SKM-1 treated with dmso at 0.1 percent for 144 hours (cell line): ENCODE measurements around the gene CHMP4A.

ENCODE experiments used
- DNase-seq: peaks from one replicate; lab custom pipeline; 2025; ENCODE audit not compliant: unreplicated experiment; lab: John Stamatoyannopoulos, UW

The CHMP4A gene, protein sequence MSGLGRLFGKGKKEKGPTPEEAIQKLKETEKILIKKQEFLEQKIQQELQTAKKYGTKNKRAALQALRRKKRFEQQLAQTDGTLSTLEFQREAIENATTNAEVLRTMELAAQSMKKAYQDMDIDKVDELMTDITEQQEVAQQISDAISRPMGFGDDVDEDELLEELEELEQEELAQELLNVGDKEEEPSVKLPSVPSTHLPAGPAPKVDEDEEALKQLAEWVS

DNA sequence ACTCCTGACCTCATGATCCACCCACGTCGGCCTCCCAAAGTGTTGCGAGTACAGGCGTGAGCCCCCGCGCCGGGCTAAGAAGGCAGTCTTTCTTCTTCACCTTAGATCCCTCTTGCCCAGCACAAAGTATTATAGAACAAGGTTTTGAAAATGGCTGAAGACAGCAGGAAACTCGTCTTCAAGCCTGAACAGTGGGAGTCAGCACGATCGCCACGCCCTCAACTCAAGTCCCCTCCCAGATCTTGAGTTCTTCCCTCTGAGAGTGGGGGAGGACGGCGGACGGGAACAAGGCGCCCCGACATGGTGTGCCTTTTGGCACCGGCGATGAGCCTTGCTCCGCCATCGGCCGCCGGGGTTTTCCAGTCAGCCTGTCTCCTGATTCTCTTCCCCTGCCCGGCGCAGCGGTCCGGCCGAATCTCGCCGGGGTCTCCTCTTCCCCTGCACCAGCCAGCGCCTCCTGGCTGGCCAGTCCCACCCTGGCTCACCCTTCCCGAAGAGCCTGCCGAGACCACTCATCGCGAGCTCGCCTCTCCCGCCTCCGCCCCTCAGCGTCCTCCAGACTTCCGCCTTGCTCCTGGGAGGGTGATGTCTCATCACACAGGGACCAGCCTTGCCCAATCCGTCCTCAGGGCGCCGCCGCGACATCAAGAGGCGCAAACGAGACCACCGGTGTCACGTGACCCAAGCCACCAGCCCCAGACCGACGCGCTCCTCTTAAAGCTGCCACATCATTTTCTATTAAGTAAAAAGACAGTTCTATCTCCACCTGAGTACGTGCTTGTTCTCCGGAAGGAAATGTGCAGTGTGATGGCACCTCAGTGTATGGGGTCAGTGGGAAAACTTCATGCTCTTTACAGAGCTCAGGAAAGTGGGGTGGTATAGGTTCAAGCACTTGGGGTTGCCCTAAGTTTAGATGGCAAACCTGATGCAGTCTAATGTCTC, at the start of gene CHMP4A:
TSS of gene CHMP4A (minus strand) at position 565 of the 942 bp plus-strand sequence. CDS start at position 516, 49 bp downstream.
- DNase-seq = peak; percentile 84

DNA sequence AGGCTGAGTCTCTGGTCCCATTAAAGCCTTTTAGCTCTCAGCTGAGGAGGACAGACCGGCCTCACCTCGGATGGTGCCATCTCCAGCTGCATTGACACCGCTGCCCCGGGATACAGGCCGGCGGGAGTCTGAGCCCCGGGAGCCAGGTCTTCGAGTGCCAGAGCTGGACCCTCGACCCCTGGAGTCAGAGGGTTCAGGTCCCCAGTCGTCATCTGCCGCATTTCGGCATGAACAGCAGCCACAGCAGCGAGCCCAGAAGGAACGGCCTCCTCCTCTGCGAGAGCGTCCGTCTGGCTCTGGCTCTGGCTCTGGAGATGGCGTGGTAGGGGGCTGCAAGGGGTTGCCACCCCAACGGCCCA, 48.7 kb upstream of the CHMP4A start:
- no peak for DNase-seq

DNA sequence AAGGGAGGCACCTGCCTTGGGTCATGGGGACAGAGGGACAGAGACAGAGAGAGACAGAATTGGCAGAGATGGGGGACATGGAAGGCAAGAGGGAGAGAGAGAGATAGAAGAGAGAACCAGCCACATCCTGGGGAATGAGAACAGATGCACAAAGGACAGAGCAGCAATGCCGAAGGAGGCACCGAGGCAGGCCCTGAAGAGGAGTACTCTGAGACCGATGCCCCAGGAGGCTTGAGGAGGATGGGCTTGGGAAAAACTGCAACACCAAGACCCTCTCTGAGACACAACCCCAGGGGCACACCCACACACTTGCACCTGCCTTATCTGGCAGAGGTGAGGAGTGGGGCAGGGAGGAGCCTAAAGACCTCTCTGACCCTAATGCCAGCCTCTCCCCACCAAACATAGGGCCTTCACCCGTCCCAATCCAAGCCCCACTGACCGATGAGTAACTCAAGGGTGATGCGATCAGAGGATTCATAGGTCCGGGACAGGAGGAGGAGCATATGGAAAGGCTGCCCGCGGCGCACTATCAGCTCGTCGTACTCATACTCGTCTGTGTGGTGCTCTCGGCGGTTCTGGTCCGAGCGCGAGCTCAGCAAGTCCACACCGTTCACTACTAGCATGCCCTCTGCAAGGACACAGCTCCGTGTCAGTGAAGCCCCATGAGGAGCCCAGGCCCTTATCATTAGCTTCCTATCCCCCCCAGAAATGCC, 48.1 kb upstream of the CHMP4A start:
- no peak for DNase-seq

DNA sequence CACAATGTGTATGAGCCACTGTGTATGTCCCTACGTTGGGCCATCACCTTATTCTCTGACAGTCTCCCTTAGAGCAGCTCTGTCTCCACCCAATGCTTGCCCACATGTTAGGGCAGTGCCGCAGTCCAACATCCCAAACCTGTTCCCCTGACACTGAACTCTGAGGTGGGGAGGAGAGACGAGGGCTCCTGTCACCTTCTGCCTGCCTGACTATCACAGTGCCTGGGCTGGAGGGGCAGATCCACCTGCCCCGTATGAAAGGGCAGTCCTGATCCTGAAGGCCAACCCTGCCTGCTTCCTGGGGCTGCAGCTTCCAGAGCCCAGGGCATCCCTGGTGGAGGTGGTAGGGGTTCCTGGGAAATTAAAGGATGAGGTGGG, 47.5 kb upstream of the CHMP4A start:
- DNase-seq = no peak

DNA sequence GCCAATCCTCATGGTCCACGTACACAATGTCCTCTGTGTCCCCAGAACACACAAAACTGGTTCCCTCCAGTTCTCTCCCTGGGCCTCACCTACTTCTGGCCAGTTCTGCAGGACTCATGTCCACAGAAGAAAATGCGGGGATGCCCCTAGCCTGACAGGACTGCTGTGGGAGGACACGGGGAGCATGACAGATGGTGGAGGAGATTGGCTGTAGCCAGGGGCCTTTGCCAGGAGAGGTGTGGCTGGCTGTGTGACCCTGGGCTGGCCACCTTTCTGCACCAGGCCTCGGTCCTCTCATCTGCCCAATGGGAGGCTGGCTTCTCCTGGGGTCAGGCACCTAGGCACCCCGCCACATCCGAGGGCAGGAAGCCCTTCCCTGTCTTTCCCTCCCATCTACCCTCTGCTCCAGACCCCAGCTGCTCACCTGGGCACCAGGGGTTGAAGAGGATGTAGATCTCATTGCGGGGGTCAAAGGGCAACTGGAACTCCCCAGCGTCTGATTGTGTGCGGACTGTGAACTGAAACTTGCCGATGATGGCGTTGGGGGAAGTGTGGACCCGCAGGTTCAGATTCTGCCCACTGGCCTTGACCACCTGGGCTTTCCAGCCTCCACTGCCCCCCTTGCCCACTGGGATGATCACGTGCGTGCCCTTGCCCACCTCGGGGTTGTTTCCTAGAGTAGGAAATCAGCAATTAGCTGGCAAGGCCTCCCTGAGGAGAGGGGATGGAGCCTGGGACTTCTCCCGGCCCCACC, 46.9 kb upstream of the CHMP4A start:
- no peak for DNase-seq

DNA sequence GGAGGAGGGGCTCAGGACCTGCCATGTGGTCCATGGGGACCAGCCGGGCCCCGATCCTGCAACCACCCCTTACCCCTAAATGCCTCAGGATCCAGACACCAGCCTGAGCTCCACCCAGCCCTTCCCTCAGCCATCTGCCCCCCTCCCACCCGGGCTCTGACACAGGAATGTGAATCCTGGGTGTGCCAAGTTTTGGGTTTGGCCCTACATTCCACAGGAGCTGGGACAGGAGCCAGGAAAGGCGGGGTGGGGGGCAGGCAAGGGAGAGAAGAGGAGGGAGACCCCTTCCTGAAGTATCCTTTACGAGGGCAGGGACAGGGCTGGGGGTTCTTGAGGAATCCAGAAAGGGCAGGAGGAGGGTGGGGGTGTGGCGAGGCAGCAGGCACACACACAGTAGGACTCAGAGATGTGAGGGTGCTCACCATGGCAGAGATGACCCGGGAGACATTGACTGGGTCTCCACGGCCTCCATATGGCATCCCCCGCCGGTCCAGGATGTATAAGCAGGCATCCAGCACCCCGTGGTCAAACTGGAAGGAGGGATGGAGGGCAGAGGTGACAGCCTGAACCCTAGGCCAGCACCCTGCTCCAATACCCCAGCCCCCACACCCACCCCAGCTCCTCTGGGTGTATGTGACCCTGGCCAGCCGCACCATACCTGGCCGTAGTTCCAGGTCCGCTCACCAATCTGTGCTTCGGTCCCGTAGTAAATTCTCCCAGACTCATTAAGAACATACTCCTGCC, 46.2 kb upstream of the CHMP4A start:
- no peak for DNase-seq

DNA sequence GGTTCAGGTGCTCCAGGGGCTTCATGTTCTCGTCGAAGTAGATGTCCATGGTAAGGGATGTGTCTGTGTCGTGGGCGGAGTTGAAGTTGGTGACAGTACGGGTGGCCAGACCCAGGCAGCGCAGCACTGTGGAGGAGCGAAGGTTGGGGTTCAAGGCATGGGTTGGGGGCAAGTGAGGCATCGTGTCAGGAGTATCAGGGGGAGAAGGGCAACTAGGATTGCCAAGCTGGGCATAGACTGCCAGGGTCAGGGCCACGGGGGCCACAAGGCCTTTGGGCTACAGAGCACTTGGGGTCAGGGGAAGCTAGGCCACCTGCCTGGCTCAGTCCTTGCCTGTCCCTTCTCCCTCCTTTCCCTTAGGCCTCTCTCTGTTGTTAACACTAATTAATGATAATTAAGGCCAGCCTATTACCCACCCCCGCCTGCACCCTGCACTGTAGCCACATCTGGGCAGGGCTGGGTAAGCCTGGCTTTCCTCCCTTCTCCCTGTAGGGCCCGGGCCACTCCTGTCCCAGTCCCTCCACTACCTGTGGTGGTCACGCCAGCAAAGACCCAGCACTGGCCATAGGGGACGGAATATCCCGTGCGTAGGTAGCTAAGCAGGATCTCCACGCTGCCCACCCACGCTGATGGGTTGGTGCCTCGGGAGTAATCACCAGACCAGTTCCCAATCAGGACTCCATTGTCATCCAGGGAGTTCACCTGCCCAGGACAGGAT, 45.4 kb upstream of the CHMP4A start:
- DNase-seq = no peak

DNA sequence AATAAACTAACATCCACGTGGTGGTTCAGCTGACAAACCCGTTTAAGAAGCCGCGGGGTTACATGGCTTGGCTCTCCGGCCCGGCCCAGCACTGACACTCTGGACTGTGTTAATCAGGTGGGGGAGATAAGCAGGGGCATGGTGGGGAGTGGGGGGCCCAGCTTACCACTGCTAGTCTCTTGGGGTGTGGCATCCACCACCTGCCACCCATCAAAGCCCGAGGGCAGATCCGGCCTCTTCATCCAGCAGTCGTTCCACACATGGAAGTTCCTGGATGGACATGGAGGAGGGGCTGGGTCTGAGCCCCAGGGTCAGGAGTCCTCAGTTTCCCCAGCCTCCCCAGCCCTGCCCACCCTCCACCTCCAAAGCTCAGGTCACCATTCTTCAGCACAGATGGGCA, 44.8 kb upstream of the CHMP4A start:
- DNase-seq = no peak

DNA sequence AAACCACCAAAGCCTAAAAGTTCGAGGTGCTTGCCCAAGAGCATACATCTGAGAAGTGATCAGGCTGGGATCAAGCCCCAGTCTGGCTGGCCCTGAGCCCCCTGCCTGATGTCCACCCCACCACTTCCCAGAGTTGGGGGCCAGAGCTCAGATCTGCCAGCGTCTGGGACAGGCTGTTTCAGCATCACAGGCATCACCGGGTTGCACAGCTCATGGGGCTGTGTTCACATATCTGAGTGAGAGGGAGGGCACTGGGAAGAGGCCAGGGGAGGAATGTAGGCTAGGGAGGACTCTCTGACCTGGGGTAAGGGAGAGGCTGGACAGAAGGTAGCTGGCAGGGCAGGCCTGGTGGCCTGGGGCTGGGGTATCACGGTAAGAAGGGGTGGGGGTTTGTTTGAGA, 43.7 kb upstream of the CHMP4A start:
- DNase-seq = no peak

DNA sequence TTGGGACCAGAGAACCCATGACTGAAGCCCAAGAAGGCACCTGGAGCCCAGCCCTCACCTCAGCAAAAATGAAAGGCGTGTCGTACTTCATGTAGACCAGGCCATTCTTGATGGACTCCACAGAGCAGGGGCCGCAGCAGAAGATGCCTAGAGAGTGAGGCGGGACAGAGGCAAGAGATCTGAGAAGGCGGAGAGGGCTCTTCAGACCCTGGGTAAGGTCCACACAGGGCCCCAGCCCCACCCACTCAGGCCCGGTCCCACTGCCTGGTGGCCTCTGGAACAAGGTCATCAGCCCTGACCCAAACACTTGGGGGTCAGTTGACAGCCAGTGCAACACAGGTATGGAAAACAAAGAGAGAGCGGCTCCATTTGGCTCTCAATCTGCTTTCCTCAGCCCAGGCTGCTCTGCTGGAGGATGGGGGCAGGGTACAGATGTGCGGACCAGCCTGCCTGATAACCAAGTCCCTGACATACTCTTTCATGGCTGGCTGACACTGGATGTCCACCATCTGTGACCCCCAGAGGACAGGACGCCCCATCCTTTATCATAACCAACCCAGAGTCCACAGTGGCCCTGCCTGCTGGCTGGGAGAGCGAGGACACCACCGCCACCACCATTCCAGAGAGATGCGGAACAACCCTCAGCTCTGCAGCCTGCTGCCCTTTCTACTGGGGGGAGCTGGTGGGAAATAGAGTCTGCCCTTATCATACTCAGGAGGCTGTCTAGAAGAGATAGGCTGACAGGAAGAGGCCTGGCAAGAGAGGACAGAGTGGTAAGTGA, 42.8 kb upstream of the CHMP4A start:
- DNase-seq = no peak

DNA sequence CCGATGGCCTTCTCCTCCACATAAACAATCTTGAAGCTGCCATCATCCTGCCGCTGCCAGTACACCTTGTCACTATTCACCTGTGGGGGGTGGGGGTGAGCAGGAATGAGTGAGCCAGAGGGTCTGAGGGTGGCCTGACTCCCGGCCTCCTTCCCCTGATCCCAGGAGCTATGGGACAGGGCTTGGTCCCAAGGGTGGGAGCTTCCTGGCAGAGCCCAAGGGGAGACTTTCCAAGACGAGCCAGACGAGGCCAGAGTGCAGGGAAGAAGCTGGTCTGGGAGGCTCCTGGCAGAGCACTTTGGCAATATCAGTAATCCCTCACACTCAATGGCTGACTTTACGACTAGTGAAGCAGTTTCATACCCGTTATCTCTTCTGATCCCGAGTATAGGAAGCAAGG, 42.1 kb upstream of the CHMP4A start:
- no peak for DNase-seq

DNA sequence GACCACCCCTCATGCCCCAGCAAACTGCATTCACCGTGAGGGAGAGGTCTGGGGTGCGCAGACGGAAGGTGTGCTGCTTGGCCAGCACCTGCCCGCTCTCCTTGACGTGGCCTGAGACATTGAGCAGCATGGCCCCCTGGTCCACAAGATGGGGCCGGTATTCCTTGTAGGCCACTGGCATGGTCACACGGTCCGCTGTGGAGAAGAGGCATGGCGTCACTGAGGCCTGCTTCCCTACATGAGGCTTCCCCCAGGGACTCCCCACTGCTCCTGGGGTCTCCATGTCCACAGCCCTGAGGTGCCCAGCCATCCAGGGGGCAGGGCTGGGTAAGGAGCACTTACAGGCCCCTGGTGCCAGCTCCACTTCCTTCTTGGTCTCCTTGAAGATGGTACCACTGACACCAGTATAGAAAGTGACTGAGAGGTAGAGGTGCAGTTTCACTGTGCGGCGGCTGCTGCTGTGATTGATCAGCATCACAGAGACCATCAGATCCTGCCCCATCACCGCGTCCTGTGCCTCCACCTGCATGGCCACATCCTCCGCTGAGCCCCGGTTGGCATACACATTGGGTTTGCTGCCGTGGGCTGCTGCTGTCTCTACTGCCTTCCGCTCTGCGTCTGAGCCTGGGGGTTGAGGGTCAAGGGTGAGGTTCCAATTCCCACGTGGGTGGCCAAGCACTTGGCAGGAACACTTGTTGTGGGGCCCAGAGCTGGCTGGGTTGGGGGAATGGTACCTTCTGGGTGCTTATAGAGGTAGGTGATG, 41.5 kb upstream of the CHMP4A start:
- DNase-seq = no peak

DNA sequence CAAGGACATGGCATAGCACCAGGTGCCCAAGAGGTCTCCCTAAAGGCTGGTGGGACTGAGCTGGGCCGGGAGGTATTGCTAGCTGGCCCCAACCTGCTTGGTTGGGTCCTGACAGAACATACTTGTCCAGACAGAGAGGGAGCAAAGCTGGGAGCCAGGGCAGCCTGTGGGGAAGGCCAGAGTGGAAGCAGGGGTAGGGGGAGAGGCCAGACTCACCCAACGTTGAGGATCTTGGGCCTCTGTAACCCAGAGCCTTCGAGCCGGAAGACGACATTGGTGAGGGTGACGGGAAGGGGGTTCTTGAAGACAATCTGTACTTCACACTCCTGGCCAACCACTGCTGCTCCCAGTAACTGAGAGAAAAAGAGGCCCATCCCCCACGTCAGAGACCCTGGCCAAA, 40.6 kb upstream of the CHMP4A start:
- no peak for DNase-seq

DNA sequence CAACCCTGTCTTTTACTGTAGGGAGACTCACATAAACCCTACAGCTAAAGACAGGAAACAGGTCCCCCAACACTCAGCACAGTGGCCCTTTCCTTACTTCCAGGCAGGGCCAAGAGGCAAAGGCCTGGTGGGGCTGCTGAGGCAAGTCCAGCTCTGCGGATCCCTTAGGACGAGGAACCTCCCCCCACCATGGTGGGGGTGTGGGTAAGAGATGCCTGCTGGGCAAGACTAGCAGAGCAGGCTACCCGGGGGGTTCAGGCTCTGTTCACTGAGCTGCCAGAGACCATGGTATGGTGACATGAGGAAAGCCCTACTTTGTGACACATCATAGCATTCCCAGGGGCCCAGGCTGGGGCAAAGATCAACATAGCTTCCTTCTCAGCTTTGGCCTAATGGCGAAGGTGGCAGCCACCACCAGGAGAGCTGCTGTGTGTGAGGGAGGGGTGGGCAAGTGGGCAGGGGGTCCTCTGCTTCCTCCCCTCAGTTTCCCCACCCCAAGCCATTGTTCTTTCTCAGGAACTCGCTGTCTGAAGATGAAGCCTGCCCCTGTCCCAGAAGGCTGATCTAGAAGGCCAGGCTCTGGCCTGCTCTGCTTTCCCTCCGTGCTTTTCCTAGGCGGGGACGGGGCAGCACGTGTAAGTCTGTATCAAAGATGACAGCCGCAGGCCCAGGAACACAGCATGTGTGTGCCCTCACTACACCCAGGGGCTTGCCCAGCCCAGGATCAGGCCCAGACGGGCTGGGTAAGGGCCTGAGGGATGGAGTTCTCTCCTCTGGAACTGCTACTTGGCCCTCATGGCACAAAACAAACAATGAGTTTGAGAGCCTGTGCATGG, 39.2 kb upstream of the CHMP4A start:
- DNase-seq = no peak

DNA sequence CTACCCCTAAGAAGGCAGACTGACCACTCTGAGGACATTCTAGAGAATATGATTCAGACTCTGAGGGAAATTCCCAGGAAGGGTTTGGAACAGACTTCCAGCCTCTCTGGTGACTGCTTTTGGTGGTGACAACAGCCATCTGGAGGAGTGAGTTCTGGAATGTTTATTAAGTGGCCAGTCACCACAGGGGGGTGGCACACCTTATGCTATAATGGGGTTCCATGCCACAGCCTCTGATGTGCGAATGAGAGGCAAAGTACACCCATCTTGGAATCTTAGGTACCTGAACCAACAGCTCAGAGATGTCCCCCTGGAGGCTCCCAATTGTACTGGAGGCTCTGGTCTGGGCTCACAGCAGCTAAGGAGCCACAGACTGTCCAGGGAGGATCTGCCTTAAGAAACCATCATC, 38.6 kb upstream of the CHMP4A start:
- DNase-seq = no peak

DNA sequence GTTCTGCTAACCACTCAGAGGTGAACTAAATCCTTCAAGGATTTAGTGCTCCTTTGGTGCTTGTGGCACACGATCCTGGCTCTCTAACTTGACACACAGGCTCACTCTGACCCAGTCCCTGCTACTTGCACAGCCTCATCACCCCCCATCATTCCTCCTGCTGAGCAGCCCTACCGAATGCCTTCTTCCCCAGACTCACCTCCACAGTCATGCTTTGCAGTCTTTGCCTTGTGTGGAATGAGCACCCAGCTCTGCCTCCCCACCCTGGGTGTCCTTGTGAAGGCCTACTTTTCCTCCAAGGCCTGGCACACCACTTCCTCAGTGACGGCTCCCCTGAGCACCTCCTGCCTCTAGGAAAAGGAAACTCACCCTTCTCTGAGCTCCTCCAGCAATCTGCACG, 37.1 kb upstream of the CHMP4A start:
- DNase-seq = no peak

DNA sequence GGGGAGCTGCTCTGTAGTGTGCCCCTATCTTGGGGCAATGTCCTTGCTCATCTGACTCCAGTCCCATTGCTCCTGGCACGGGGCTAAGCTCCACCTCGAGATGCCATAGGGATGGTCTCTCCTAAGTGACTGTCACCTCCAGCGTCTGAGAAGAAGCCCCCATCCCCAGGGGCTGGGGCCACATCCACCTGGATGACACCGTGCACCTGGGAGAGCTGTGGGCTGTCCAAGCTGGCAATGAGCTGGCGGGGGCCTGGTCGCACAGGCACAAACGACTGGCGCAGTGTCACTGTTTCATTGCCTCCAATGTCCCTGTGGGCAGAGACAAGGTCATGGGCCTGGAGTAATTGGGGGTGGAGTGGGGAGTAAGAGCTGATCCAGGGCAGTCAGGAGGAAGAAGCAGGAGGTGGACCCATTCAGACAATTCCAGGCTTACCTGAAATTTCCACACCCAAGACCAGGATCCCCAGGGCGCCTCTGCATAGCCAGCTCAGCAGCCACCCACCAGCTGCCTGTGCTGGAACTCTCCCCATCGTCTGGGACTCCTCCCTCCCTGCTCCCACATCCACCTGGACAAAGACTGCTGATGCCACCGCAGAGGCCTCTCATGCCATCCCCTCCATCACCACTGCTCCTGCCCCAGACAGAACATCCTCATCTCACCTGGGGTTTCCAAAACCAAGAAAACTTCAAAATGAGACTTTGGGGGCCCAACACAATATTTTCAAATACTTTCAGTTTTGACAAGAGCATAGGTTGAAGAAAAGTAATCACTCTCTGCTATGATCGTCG, 36.1 kb upstream of the CHMP4A start:
- DNase-seq = no peak
